Measurements from ENCODE around the gene CXADR. TPM values are rescaled to one million over a fixed set of nuclear protein-coding genes. Genes with fewer than 3 reads are reported as not detected.
"Not testable (repeated sequence)": the region's sequence is repeated elsewhere in the genome, so short reads cannot be mapped to it uniquely, and the experiment has no call there.

The CXADR gene
- total RNA-seq, 1 experiment from 2014 or later, result 7.9 TPM

DNA sequence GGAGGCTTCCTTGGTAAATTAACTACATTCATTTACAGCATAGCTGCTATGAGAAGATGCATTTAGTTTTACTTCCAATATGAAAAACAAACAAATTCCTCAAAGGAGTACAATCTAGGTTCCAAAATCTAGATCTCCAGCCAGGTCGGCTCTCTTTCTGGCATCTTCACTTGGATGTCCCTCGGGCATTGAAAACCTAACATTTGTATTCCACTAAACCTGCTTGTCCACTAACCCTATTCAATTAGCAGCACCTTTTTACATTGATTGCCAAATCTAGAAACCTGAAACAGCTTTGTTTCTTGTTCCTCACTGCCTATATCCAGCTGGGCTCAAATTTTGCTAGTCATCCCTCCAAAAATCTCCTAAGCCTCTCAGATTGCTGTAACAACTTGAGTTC, 14.3 kb upstream of the CXADR start:
- no TSS peak for BruUV-seq (replicated peaks)
- Mint-ChIP-seq H3K27ac (ENCODE audit: low read depth, unreplicated experiment) (no peak overlapping the region), H3K4me3 (ENCODE audit: unreplicated experiment) (no peak overlapping the region), H3K4me1 (ENCODE audit: insufficient read depth, unreplicated experiment) (peaks cover 2% of the 10 kb centered on the region), H3K9me3 (ENCODE audit: unreplicated experiment) (no peaks in the 10 kb centered on the region), H3K36me3 (ENCODE audit: insufficient read depth, unreplicated experiment) (no peaks in the 10 kb centered on the region), H3K27me3 (ENCODE audit: insufficient read depth, unreplicated experiment) (no peaks in the 10 kb centered on the region)
- TF ChIP-seq, protein P1, sequence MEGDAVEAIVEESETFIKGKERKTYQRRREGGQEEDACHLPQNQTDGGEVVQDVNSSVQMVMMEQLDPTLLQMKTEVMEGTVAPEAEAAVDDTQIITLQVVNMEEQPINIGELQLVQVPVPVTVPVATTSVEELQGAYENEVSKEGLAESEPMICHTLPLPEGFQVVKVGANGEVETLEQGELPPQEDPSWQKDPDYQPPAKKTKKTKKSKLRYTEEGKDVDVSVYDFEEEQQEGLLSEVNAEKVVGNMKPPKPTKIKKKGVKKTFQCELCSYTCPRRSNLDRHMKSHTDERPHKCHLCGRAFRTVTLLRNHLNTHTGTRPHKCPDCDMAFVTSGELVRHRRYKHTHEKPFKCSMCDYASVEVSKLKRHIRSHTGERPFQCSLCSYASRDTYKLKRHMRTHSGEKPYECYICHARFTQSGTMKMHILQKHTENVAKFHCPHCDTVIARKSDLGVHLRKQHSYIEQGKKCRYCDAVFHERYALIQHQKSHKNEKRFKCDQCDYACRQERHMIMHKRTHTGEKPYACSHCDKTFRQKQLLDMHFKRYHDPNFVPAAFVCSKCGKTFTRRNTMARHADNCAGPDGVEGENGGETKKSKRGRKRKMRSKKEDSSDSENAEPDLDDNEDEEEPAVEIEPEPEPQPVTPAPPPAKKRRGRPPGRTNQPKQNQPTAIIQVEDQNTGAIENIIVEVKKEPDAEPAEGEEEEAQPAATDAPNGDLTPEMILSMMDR (IDR thresholded peaks at IDR 0.05; ENCODE audit: unreplicated experiment), result no peak
- intact Hi-C loops (cut with micrococcal nuclease), result no loop called here
- no peak for DNase-seq (ENCODE audit: unreplicated experiment)
- ChIA-PET POLR2A (no interaction called here), CTCF (interaction anchor here (0.9 kb wide), 1 partner anchor 63 kb away, joined by 3 read pairs; no protein-coding TSS in a partner anchor)

DNA sequence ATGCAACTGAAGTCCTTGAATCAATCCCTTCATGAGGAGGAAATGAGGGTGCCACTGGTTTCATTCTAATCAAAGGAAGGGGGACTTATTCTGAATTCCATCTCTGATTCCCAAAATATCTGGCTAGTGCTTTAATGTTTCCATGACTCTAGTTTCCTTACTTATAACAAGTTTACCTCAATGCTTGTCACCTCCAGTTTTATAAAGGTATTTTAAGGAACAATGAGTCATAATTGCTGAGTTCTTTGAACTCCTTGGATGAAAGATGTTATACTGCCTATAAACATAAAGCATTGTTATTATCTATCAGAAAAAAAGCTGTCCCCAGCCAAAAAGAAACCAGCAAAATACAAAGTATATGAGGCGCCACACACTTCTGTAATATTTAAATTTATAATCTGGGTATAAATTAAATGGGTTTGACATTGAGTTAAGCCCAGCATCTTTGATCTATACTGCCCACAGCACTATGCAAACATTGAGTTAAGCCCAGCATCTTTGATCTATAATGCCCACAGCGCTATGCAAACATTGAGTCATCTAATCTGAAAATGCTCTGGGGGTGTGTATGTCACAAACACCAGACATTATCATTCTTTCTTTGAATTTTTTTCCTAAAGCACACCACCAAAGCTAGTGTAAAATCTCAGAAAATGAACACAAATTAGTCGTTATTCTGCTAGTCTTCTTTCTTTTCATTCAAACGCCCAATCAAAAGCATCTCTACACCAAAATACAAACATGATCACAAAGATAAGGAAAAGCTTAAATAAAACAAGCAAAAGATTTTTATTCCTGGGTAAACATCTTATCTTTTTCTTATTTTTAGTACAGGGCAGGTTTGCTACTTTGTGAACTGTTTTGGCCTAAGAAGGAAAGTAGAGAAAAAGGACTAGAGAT, 11.5 kb upstream of the CXADR start:
- ChIA-PET POLR2A (interaction anchor here (1.0 to 3.0 kb wide), 2 partner anchors 9 to 10 kb away, joined by 5 to 11 read pairs; no protein-coding TSS in a partner anchor), CTCF (interaction anchor here (0.7 to 1.2 kb wide), 3 partner anchors 11 to 74 kb away, joined by 3 to 4 read pairs (median 3); no protein-coding TSS in a partner anchor)
- no peaks in the 10 kb centered on the region for H3K9me3 Mint-ChIP-seq (ENCODE audit: unreplicated experiment)
- BruUV-seq (replicated peaks), result no TSS peak
- H3K27ac Mint-ChIP-seq (ENCODE audit: low read depth, unreplicated experiment), result no peak overlapping the region
- TF ChIP-seq, protein P1 (IDR thresholded peaks at IDR 0.05; ENCODE audit: unreplicated experiment), result no peak
- H3K4me1 Mint-ChIP-seq (ENCODE audit: insufficient read depth, unreplicated experiment), result no peaks in the 10 kb centered on the region
- no peaks in the 10 kb centered on the region for H3K36me3 Mint-ChIP-seq (ENCODE audit: insufficient read depth, unreplicated experiment)
- H3K27me3 Mint-ChIP-seq (ENCODE audit: insufficient read depth, unreplicated experiment), result no peaks in the 10 kb centered on the region
- no peak for DNase-seq (ENCODE audit: unreplicated experiment)
- H3K4me3 Mint-ChIP-seq (ENCODE audit: unreplicated experiment), result no peak overlapping the region
- intact Hi-C loops (cut with micrococcal nuclease), result no loop called here

DNA sequence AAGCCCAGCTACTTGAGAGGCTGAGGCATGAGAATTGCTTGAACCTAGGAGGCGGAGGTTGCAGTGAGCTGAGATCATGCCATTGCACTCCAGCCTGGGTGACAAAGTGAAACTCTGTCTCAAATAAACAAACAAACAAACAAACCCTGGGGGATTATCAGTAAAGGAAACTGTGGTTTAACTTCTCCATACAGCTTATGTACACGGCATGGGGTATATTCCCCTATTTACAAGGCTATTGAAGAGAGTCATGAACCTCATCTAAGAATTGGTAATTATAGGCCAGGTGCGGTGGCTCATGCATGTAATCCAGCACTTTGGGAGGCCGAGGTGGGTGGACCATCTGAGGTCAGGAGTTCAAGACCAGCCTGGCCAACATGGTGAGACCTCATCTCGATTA, 9.9 kb upstream of the CXADR start:
- H3K9me3 Mint-ChIP-seq (ENCODE audit: unreplicated experiment); CTCF ChIA-PET; BruUV-seq (replicated peaks); H3K36me3 Mint-ChIP-seq (ENCODE audit: insufficient read depth, unreplicated experiment); H3K27me3 Mint-ChIP-seq (ENCODE audit: insufficient read depth, unreplicated experiment); intact Hi-C loops (cut with micrococcal nuclease); H3K27ac Mint-ChIP-seq (ENCODE audit: low read depth, unreplicated experiment); DNase-seq (ENCODE audit: unreplicated experiment); H3K4me1 Mint-ChIP-seq (ENCODE audit: insufficient read depth, unreplicated experiment); H3K4me3 Mint-ChIP-seq (ENCODE audit: unreplicated experiment): not testable (repeated sequence)
- POLR2A ChIA-PET, result interaction anchor here (3.0 kb wide), 1 partner anchor 9 kb away, joined by 11 read pairs; no protein-coding TSS in a partner anchor

DNA sequence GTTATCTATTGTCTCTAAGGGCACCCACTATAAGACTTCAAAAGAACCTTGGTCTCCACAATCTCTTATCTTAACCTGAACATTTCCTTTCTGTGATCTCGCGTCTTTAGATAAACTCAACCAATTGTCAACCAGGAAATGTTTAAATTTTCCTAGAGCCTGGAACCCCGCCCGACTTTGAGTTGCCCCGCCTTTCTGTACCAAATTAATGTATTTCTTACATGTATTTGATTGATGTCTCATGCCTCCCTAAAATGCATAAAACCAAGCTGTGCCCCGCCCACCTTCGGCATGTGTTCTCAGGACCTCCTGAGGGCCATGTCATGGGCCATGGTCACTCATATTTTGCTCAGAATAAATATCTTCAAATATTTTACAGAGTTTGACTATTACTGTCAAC, 5.9 kb upstream of the CXADR start:
- no peak for DNase-seq (ENCODE audit: unreplicated experiment)
- no peaks in the 10 kb centered on the region for H3K36me3 Mint-ChIP-seq (ENCODE audit: insufficient read depth, unreplicated experiment)
- POLR2A ChIA-PET, result no interaction called here
- H3K4me1 Mint-ChIP-seq (ENCODE audit: insufficient read depth, unreplicated experiment), result peaks cover 7% of the 10 kb centered on the region
- CTCF ChIA-PET, result no interaction called here
- BruUV-seq (replicated peaks), result no TSS peak
- intact Hi-C loops (cut with micrococcal nuclease), result no loop called here
- no peaks in the 10 kb centered on the region for H3K9me3 Mint-ChIP-seq (ENCODE audit: unreplicated experiment)
- H3K4me3 Mint-ChIP-seq (ENCODE audit: unreplicated experiment), result no peak overlapping the region
- no peak overlapping the region for H3K27ac Mint-ChIP-seq (ENCODE audit: low read depth, unreplicated experiment)
- no peaks in the 10 kb centered on the region for H3K27me3 Mint-ChIP-seq (ENCODE audit: insufficient read depth, unreplicated experiment)
- TF ChIP-seq, protein P1 (IDR thresholded peaks at IDR 0.05; ENCODE audit: unreplicated experiment), result no peak

Data from MCF 10A (cell line).